ENCODE measurements around the gene SLC17A5.

SLC17A5 gene

GRCh38 chr6:73639040-73639439 lies 14.8 kb downstream of the SLC17A5 start:
- H3K27ac ChIP-seq (ENCODE audit: low read depth, low read length), result no peak overlapping the region
- H3K9ac ChIP-seq (ENCODE audit: low read length), result no peak overlapping the region

GRCh38 chr6:73637404-73637803 lies 16.4 kb downstream of the SLC17A5 start:
- H3K18ac ChIP-seq (ENCODE audit: low read length), result no peak overlapping the region
- no peaks in the 10 kb centered on the region for H3K4me1 ChIP-seq (ENCODE audit: control insufficient read depth, low read depth, low read length)
- no peak overlapping the region for H3K23ac ChIP-seq (ENCODE audit: low read length)
- DNase-seq, result no peak
- H3K27ac ChIP-seq (ENCODE audit: low read depth, low read length), result no peak overlapping the region
- H3K79me1 ChIP-seq (ENCODE audit: low read length), result no peaks in the 10 kb centered on the region
- no peak overlapping the region for H3K4me2 ChIP-seq (ENCODE audit: low read length)
- H3K27me3 ChIP-seq (ENCODE audit: insufficient read depth, low read length, poor library complexity), result no peaks in the 10 kb centered on the region
- H3K56ac ChIP-seq (ENCODE audit: low read length), result no peak overlapping the region
- H4K8ac ChIP-seq (ENCODE audit: low read depth, low read length), result no peak overlapping the region
- no peak overlapping the region for H4K5ac ChIP-seq (ENCODE audit: low read length)
- no peak overlapping the region for H2AK5ac ChIP-seq (ENCODE audit: low read length)
- H3K4ac ChIP-seq (ENCODE audit: low read depth, low read length), result no peak overlapping the region
- H3K36me3 ChIP-seq (ENCODE audit: control insufficient read depth, insufficient read depth, low read length), result no peaks in the 10 kb centered on the region
- H3K9ac ChIP-seq (ENCODE audit: low read length), result no peak overlapping the region
- H3K79me2 ChIP-seq (ENCODE audit: control insufficient read depth, insufficient read depth, low read length), result no peaks in the 10 kb centered on the region
- no CpG with 5 or more reads among the region's 2 CpGs for WGBS (ENCODE audit: extremely low coverage, insufficient coverage, low lambda C conversion rate)
- no peak overlapping the region for H3K4me3 ChIP-seq (ENCODE audit: low read length)
- no peak overlapping the region for H2BK120ac ChIP-seq (ENCODE audit: low read depth, low read length)
- no peak overlapping the region for H2BK15ac ChIP-seq (replicated peaks; ENCODE audit: low read depth)
- H2BK5ac ChIP-seq (ENCODE audit: low read length), result no peak overlapping the region

More at GRCh38 chr6:73639040-73639439, 14.8 kb downstream of the SLC17A5 start:
- Histone ChIP-seq H2BK5ac (ENCODE audit: low read length) (no peak overlapping the region), H3K79me2 (ENCODE audit: control insufficient read depth, insufficient read depth, low read length) (no peaks in the 10 kb centered on the region), H2BK120ac (ENCODE audit: low read depth, low read length) (no peak overlapping the region), H3K79me1 (ENCODE audit: low read length) (no peaks in the 10 kb centered on the region), H4K8ac (ENCODE audit: low read depth, low read length) (no peak overlapping the region), H3K4me3 (ENCODE audit: low read length) (no peak overlapping the region), H3K4ac (ENCODE audit: low read depth, low read length) (no peak overlapping the region), H3K4me1 (ENCODE audit: control insufficient read depth, low read depth, low read length) (no peaks in the 10 kb centered on the region), H3K4me2 (ENCODE audit: low read length) (no peak overlapping the region), H3K36me3 (ENCODE audit: control insufficient read depth, insufficient read depth, low read length) (no peaks in the 10 kb centered on the region), H2AK5ac (ENCODE audit: low read length) (no peak overlapping the region), H3K23ac (ENCODE audit: low read length) (no peak overlapping the region), H3K27me3 (ENCODE audit: insufficient read depth, low read length, poor library complexity) (no peaks in the 10 kb centered on the region), H2BK15ac (replicated peaks; ENCODE audit: low read depth) (no peak overlapping the region), H3K18ac (ENCODE audit: low read length) (no peak overlapping the region), H3K56ac (ENCODE audit: low read length) (no peak overlapping the region), H4K5ac (ENCODE audit: low read length) (no peak overlapping the region)
- no peak for DNase-seq
- no CpG with 5 or more reads among the region's 4 CpGs for WGBS (ENCODE audit: extremely low coverage, insufficient coverage, low lambda C conversion rate)

- Histone ChIP-seq H3K18ac (ENCODE audit: low read length) (no peak overlapping the region), H3K56ac (ENCODE audit: low read length) (no peak overlapping the region), H2AK5ac (ENCODE audit: low read length) (no peak overlapping the region), H3K27me3 (ENCODE audit: insufficient read depth, low read length, poor library complexity) (no peaks in the 10 kb centered on the region), H3K4me2 (ENCODE audit: low read length) (no peak overlapping the region), H3K27ac (ENCODE audit: low read depth, low read length) (no peak overlapping the region), H4K8ac (ENCODE audit: low read depth, low read length) (no peak overlapping the region), H3K23ac (ENCODE audit: low read length) (no peak overlapping the region), H3K4me3 (ENCODE audit: low read length) (no peak overlapping the region), H2BK15ac (replicated peaks; ENCODE audit: low read depth) (no peak overlapping the region), H3K79me2 (ENCODE audit: control insufficient read depth, insufficient read depth, low read length) (no peaks in the 10 kb centered on the region), H3K9ac (ENCODE audit: low read length) (no peak overlapping the region), H4K5ac (ENCODE audit: low read length) (no peak overlapping the region), H2BK120ac (ENCODE audit: low read depth, low read length) (no peak overlapping the region), H3K79me1 (ENCODE audit: low read length) (no peaks in the 10 kb centered on the region), H2BK5ac (ENCODE audit: low read length) (no peak overlapping the region), H3K4me1 (ENCODE audit: control insufficient read depth, low read depth, low read length) (no peaks in the 10 kb centered on the region), H3K4ac (ENCODE audit: low read depth, low read length) (no peak overlapping the region), H3K36me3 (ENCODE audit: control insufficient read depth, insufficient read depth, low read length) (no peaks in the 10 kb centered on the region)
- DNase-seq, result no peak
These were observed 17.7 kb downstream of the SLC17A5 start for GRCh38 chr6:73636048-73636447.

GRCh38 chr6:73632346-73632745 lies 21.4 kb downstream of the SLC17A5 start:
- no peak for DNase-seq
- Histone ChIP-seq H3K4me3 (ENCODE audit: low read length) (no peak overlapping the region), H2BK5ac (ENCODE audit: low read length) (no peak overlapping the region), H3K79me1 (ENCODE audit: low read length) (no peaks in the 10 kb centered on the region), H3K27ac (ENCODE audit: low read depth, low read length) (no peak overlapping the region), H3K4me1 (ENCODE audit: control insufficient read depth, low read depth, low read length) (no peaks in the 10 kb centered on the region), H3K9ac (ENCODE audit: low read length) (no peak overlapping the region), H3K18ac (ENCODE audit: low read length) (no peak overlapping the region), H2AK5ac (ENCODE audit: low read length) (no peak overlapping the region), H3K27me3 (ENCODE audit: insufficient read depth, low read length, poor library complexity) (no peaks in the 10 kb centered on the region), H2BK15ac (replicated peaks; ENCODE audit: low read depth) (no peak overlapping the region), H3K4ac (ENCODE audit: low read depth, low read length) (no peak overlapping the region), H4K8ac (ENCODE audit: low read depth, low read length) (no peak overlapping the region), H3K4me2 (ENCODE audit: low read length) (no peak overlapping the region), H3K23ac (ENCODE audit: low read length) (no peak overlapping the region), H3K79me2 (ENCODE audit: control insufficient read depth, insufficient read depth, low read length) (no peaks in the 10 kb centered on the region), H2BK120ac (ENCODE audit: low read depth, low read length) (no peak overlapping the region), H4K5ac (ENCODE audit: low read length) (no peak overlapping the region), H3K56ac (ENCODE audit: low read length) (no peak overlapping the region), H3K36me3 (ENCODE audit: control insufficient read depth, insufficient read depth, low read length) (no peaks in the 10 kb centered on the region)
- WGBS (ENCODE audit: extremely low coverage, insufficient coverage, low lambda C conversion rate), result no CpG with 5 or more reads among the region's 7 CpGs

GRCh38 chr6:73631849-73632248 lies 21.9 kb downstream of the SLC17A5 start:
- WGBS (ENCODE audit: extremely low coverage, insufficient coverage, low lambda C conversion rate), result no CpG with 5 or more reads among the region's 5 CpGs
- Histone ChIP-seq H3K56ac (ENCODE audit: low read length) (no peak overlapping the region), H3K27me3 (ENCODE audit: insufficient read depth, low read length, poor library complexity) (no peaks in the 10 kb centered on the region), H2BK15ac (replicated peaks; ENCODE audit: low read depth) (no peak overlapping the region), H3K27ac (ENCODE audit: low read depth, low read length) (no peak overlapping the region), H3K4me3 (ENCODE audit: low read length) (no peak overlapping the region), H3K4ac (ENCODE audit: low read depth, low read length) (no peak overlapping the region), H4K8ac (ENCODE audit: low read depth, low read length) (no peak overlapping the region), H2BK5ac (ENCODE audit: low read length) (no peak overlapping the region), H2BK120ac (ENCODE audit: low read depth, low read length) (no peak overlapping the region), H3K36me3 (ENCODE audit: control insufficient read depth, insufficient read depth, low read length) (no peaks in the 10 kb centered on the region), H3K79me1 (ENCODE audit: low read length) (no peaks in the 10 kb centered on the region), H3K18ac (ENCODE audit: low read length) (no peak overlapping the region), H4K5ac (ENCODE audit: low read length) (no peak overlapping the region), H3K9ac (ENCODE audit: low read length) (no peak overlapping the region), H2AK5ac (ENCODE audit: low read length) (no peak overlapping the region), H3K4me2 (ENCODE audit: low read length) (no peak overlapping the region), H3K4me1 (ENCODE audit: control insufficient read depth, low read depth, low read length) (no peaks in the 10 kb centered on the region), H3K79me2 (ENCODE audit: control insufficient read depth, insufficient read depth, low read length) (no peaks in the 10 kb centered on the region), H3K23ac (ENCODE audit: low read length) (no peak overlapping the region)
- DNase-seq, result no peak

- WGBS (ENCODE audit: extremely low coverage, insufficient coverage, low lambda C conversion rate), result no CpG with 5 or more reads among the region's 4 CpGs
- DNase-seq, result no peak
- no peak overlapping the region for H3K27ac ChIP-seq (ENCODE audit: low read depth, low read length)
- no peaks in the 10 kb centered on the region for H3K4me1 ChIP-seq (ENCODE audit: control insufficient read depth, low read depth, low read length)
- no peak overlapping the region for H3K4ac ChIP-seq (ENCODE audit: low read depth, low read length)
- H2AK5ac ChIP-seq (ENCODE audit: low read length), result no peak overlapping the region
- H2BK120ac ChIP-seq (ENCODE audit: low read depth, low read length), result no peak overlapping the region
- no peak overlapping the region for H2BK5ac ChIP-seq (ENCODE audit: low read length)
- no peak overlapping the region for H4K8ac ChIP-seq (ENCODE audit: low read depth, low read length)
- H3K79me2 ChIP-seq (ENCODE audit: control insufficient read depth, insufficient read depth, low read length), result no peaks in the 10 kb centered on the region
- H4K5ac ChIP-seq (ENCODE audit: low read length), result no peak overlapping the region
- H3K4me2 ChIP-seq (ENCODE audit: low read length), result no peak overlapping the region
- no peaks in the 10 kb centered on the region for H3K79me1 ChIP-seq (ENCODE audit: low read length)
- no peak overlapping the region for H3K56ac ChIP-seq (ENCODE audit: low read length)
- H2BK15ac ChIP-seq (replicated peaks; ENCODE audit: low read depth), result no peak overlapping the region
- H3K18ac ChIP-seq (ENCODE audit: low read length), result no peak overlapping the region
- no peak overlapping the region for H3K23ac ChIP-seq (ENCODE audit: low read length)
- no peaks in the 10 kb centered on the region for H3K36me3 ChIP-seq (ENCODE audit: control insufficient read depth, insufficient read depth, low read length)
- no peak overlapping the region for H3K9ac ChIP-seq (ENCODE audit: low read length)
- no peak overlapping the region for H3K4me3 ChIP-seq (ENCODE audit: low read length)
- no peaks in the 10 kb centered on the region for H3K27me3 ChIP-seq (ENCODE audit: insufficient read depth, low read length, poor library complexity)
These were observed 23.4 kb downstream of the SLC17A5 start for GRCh38 chr6:73630401-73630800.

Data from mesendoderm (in vitro differentiated cells).